Osteoblast (primary cell): Measurements from ENCODE around the gene NUDT1. TPM values are rescaled to one million over a fixed set of nuclear protein-coding genes. Genes with fewer than 3 reads are reported as not detected.

Experiments
- DNase-seq: peaks from one replicate; pipeline ENCODE4 v3.0.0; 2011; ENCODE audit warnings: low spot score, mixed read lengths; ENCODE audit not compliant: insufficient read length; ENCODE audit errors: missing footprints
- H2AFZ ChIP-seq: 2 replicates; pipeline ENCODE4 v1.6.0; 2011; ENCODE audit warnings: mild to moderate bottlenecking, low read length
- H3K27ac ChIP-seq: 2 replicates; pipeline ENCODE4 v1.5.1; 2011; ENCODE audit warnings: mild to moderate bottlenecking, low read depth, low read length, moderate library complexity
- H3K27me3 ChIP-seq: 2 replicates; pipeline ENCODE4 v1.6.0; 2012; ENCODE audit warnings: mild to moderate bottlenecking, control low read depth, inconsistent platforms, low read length, moderate library complexity; ENCODE audit not compliant: insufficient read depth
- H3K36me3 ChIP-seq: 2 replicates; pipeline ENCODE4 v1.5.1; 2011; ENCODE audit warnings: mild to moderate bottlenecking, low read length, control low read depth, moderate library complexity; ENCODE audit not compliant: insufficient read depth
- H3K4me1 ChIP-seq: 2 replicates; pipeline ENCODE4 v1.5.1; 2011; ENCODE audit warnings: mild to moderate bottlenecking, low read length, control low read depth, moderate library complexity; ENCODE audit not compliant: insufficient read depth
- H3K4me2 ChIP-seq: 2 replicates; pipeline ENCODE4 v1.6.0; 2011; ENCODE audit warnings: mild to moderate bottlenecking, low read length; ENCODE audit not compliant: insufficient read depth
- H3K4me3 ChIP-seq: fragments of 200-600 bp; sonication (generic); 3 replicates; pipeline ENCODE4 v1.5.1; 2012; ENCODE audit warnings: mild to moderate bottlenecking, low read length, inconsistent platforms; ENCODE audit not compliant: insufficient read depth
- H3K79me2 ChIP-seq: 2 replicates; pipeline ENCODE4 v1.6.0; 2012; ENCODE audit warnings: mild to moderate bottlenecking, low read length, control low read depth, inconsistent platforms; ENCODE audit not compliant: insufficient read depth
- H3K9me3 ChIP-seq: 2 replicates; pipeline ENCODE4 v1.5.1; 2011; ENCODE audit warnings: low read depth, low read length, control low read depth
- H4K20me1 ChIP-seq: 2 replicates; pipeline ENCODE4 v1.6.0; 2012; ENCODE audit warnings: mild to moderate bottlenecking, low read length, control low read depth; ENCODE audit not compliant: insufficient read depth
- total RNA-seq: library from RNA; depleted of rRNA; stranded (reverse); fragments of >200 nt; gene quantifications from 2 replicates; pipeline ENCODE4 v1.2.3, GENCODE V29; 2012
- TF ChIP-seq, protein P1 (sequence below): IDR thresholded peaks from 2 replicates; pipeline ENCODE4 v1.5.1; 2011; ENCODE audit warnings: mild to moderate bottlenecking, low read depth, low read length, moderate library complexity; ENCODE audit errors: extremely low read depth

The NUDT1 gene
- total RNA-seq, 1 donor: 18.5 TPM

DNA sequence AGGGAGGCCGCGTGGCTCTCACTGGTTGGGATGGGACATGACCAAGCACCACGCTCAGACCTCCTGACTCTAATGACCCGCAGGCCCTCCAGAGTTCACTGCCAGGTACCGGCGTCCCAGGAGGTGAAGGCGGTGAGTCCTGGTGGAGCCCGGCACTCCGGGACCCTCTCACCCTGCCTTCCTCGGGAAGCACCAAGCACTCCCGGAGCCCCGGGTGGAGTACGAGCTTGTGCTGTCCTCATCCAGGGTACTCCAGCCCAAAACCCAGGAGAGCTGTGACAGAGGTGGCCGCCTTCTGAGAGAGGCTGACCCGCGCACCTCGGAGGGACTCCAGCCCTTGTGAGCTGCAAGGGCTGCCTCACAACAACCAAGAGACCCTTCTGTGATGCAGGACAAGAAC, 18.7 kb upstream of the NUDT1 start:
- Histone ChIP-seq H2AFZ (no peak overlapping the region), H3K36me3 (peaks cover 28% of the 10 kb centered on the region), H4K20me1 (peaks cover 17% of the 10 kb centered on the region), H3K4me2 (no peak overlapping the region), H3K4me3 (no peak overlapping the region), H3K27ac (no peak overlapping the region), H3K79me2 (peaks cover 21% of the 10 kb centered on the region), H3K27me3 (no peaks in the 10 kb centered on the region), H3K4me1 (no peaks in the 10 kb centered on the region), H3K9me3 (no peaks in the 10 kb centered on the region)
- TF ChIP-seq, protein P1, sequence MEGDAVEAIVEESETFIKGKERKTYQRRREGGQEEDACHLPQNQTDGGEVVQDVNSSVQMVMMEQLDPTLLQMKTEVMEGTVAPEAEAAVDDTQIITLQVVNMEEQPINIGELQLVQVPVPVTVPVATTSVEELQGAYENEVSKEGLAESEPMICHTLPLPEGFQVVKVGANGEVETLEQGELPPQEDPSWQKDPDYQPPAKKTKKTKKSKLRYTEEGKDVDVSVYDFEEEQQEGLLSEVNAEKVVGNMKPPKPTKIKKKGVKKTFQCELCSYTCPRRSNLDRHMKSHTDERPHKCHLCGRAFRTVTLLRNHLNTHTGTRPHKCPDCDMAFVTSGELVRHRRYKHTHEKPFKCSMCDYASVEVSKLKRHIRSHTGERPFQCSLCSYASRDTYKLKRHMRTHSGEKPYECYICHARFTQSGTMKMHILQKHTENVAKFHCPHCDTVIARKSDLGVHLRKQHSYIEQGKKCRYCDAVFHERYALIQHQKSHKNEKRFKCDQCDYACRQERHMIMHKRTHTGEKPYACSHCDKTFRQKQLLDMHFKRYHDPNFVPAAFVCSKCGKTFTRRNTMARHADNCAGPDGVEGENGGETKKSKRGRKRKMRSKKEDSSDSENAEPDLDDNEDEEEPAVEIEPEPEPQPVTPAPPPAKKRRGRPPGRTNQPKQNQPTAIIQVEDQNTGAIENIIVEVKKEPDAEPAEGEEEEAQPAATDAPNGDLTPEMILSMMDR: no peak
- no peak for DNase-seq

DNA sequence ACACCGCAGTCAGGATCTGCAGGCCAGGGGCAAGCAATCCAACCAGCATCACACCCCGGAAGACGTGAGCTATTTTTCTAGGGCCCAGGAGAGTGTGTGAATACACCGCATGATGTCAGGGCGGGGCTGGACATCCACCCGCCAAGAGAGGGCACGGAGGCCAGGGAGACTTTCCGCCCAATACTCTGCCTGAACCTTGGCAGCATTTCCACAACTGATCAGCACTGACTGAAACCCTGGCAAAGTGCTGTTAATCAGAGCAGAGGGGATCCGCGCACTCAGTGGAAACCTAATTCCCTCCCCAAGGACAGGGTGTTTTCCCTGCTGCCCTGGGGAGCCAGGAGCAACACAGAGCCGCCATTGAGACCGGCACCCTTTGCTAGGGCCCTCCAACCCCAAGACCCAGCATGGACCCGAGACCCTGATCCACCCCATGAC, 17.5 kb upstream of the NUDT1 start:
- Histone ChIP-seq H2AFZ (no peak overlapping the region), H3K36me3 (peaks cover 32% of the 10 kb centered on the region)
- TF ChIP-seq, protein P1: no peak

DNA sequence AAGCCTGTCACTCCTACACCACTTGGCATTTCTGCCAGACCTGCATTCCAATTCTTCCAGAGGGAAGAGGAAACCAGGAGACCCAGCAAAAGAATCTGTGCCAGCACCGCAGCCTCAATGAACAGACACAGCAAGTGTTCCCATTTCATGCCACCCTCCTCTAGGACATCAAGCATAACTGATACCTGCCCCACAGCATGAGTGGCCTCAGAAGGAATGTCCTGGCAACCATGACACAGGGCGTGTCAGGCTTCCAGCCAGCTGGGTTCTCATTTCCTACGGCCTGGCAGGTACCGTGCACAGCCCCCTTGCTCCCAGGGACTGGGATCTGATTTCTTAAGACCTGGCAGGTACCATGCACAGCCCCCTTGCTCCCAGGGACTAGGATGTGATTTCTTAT, 17.1 kb upstream of the NUDT1 start:
- DNase-seq: peak; percentile 51
- Histone ChIP-seq H2AFZ (no peak overlapping the region), H3K36me3 (peaks cover 32% of the 10 kb centered on the region), H4K20me1 (peaks cover 17% of the 10 kb centered on the region), H3K79me2 (peaks cover 31% of the 10 kb centered on the region), H3K4me3 (no peak overlapping the region), H3K4me2 (no peak overlapping the region), H3K27me3 (no peaks in the 10 kb centered on the region), H3K27ac (no peak overlapping the region), H3K9me3 (no peaks in the 10 kb centered on the region), H3K4me1 (no peaks in the 10 kb centered on the region)
- TF ChIP-seq, protein P1: no peak

More for the DNA sequence above, 17.5 kb upstream of the NUDT1 start:
- peak; percentile 81 for DNase-seq
- Histone ChIP-seq H3K27ac (no peak overlapping the region), H3K4me2 (no peak overlapping the region), H3K79me2 (peaks cover 27% of the 10 kb centered on the region), H3K4me1 (no peaks in the 10 kb centered on the region), H3K4me3 (no peak overlapping the region), H3K9me3 (no peaks in the 10 kb centered on the region), H4K20me1 (peaks cover 17% of the 10 kb centered on the region), H3K27me3 (no peaks in the 10 kb centered on the region)

DNA sequence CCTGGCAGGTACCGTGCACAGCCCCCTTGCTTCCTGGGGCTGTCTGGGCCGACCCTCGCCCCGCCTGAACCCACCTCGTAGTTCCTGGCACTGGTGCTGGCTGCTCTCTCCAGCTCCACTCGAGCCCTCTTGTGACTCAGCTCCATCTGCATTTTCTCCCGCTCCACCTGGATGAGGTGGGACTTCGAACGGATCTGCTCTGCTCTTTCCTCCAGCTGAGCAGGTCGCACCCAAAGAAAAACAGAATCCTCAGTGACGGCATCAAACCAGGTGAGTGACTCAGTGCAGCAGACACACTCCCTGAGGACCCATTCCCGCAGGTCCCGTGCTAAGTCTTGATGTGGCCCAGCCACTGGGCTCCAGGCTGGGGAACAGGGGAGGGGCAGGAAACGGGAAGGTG, 16.7 kb upstream of the NUDT1 start:
- H3K4me2 ChIP-seq: no peak overlapping the region
- H3K36me3 ChIP-seq: peaks cover 32% of the 10 kb centered on the region
- H3K27ac ChIP-seq: no peak overlapping the region
- no peak overlapping the region for H2AFZ ChIP-seq
- no peaks in the 10 kb centered on the region for H3K4me1 ChIP-seq
- TF ChIP-seq, protein P1: no peak
- H3K27me3 ChIP-seq: no peaks in the 10 kb centered on the region
- no peaks in the 10 kb centered on the region for H3K9me3 ChIP-seq
- H3K4me3 ChIP-seq: no peak overlapping the region
- DNase-seq: peak; percentile 75
- H3K79me2 ChIP-seq: peaks cover 34% of the 10 kb centered on the region
- peaks cover 14% of the 10 kb centered on the region for H4K20me1 ChIP-seq
